GM21447 (cell line): ENCODE measurements around the gene TNRC6B.
A peak's percentile ranks its signal among the peaks of the same experiment; 100 is the strongest.
"Not testable (repeated sequence)": the region's sequence is repeated elsewhere in the genome, so short reads cannot be mapped to it uniquely, and the experiment has no call there.

Experiments
- ATAC-seq: cut with Tn5 transposase; IDR thresholded peaks from one replicate; pipeline ENCODE4 v1.9.1; 2021; ENCODE audit not compliant: unreplicated experiment

The TNRC6B gene

GRCh38 chr22:40346185-40347118 is 168.7 kb downstream of the TNRC6B start, which contains the start of gene ADSL:
Gene ADSL (plus strand): TSS chr22:40346500. CDS start chr22:40346559, 59 bp downstream.
- peak; percentile 72 for ATAC-seq

- no peak for ATAC-seq
Measured at GRCh38 chr22:40347300-40347699, 169.6 kb downstream of the TNRC6B start.

GRCh38 chr22:40348025-40348658 is 170.4 kb downstream of the TNRC6B start:
- ATAC-seq, result no peak

GRCh38 chr22:40352763-40353162 is 175.0 kb downstream of the TNRC6B start:
- ATAC-seq, result no peak

GRCh38 chr22:40361100-40361499 is 183.4 kb downstream of the TNRC6B start:
- no peak for ATAC-seq

GRCh38 chr22:40363059-40363458 is 185.3 kb downstream of the TNRC6B start:
- no peak for ATAC-seq

- ATAC-seq, result no peak
Measured at GRCh38 chr22:40364431-40364830, 186.7 kb downstream of the TNRC6B start.

- ATAC-seq, result no peak
Measured at GRCh38 chr22:40366068-40366467, 188.3 kb downstream of the TNRC6B start.

- ATAC-seq, result no peak
Measured at GRCh38 chr22:40367342-40367741, 189.6 kb downstream of the TNRC6B start.

GRCh38 chr22:40368016-40368415 is 190.3 kb downstream of the TNRC6B start:
- ATAC-seq, result no peak

GRCh38 chr22:40368836-40369235 is 191.1 kb downstream of the TNRC6B start:
- no peak for ATAC-seq

GRCh38 chr22:40374567-40374966 is 196.8 kb downstream of the TNRC6B start:
- ATAC-seq, result no peak

GRCh38 chr22:40376149-40376548 is 198.4 kb downstream of the TNRC6B start:
- no peak for ATAC-seq

- no peak for ATAC-seq
Measured at GRCh38 chr22:40377931-40378330, 200.2 kb downstream of the TNRC6B start.

GRCh38 chr22:40378448-40378847 is 200.7 kb downstream of the TNRC6B start:
- not testable (repeated sequence) for ATAC-seq

- ATAC-seq, result no peak
Measured at GRCh38 chr22:40381461-40381860, 203.7 kb downstream of the TNRC6B start.

GRCh38 chr22:40383905-40384304 is 206.2 kb downstream of the TNRC6B start:
- no peak for ATAC-seq

GRCh38 chr22:40385036-40385782 is 207.5 kb downstream of the TNRC6B start:
- ATAC-seq, result no peak
